OCI-LY1 (cell line): ENCODE measurements around the gene PRELID1.

ENCODE experiments used
- H2AFZ ChIP-seq: fragments of 200-600 bp; sonication (generic), shearing (Covaris generic); 2 replicates; pipeline ENCODE4 v1.6.0; 2014; ENCODE audit warnings: antibody characterized with exemption, mild to moderate bottlenecking, low read length
- H3F3A ChIP-seq: fragments of 200-600 bp; sonication (generic), shearing (Covaris generic); 2 replicates; pipeline ENCODE4 v1.6.0; 2014; ENCODE audit warnings: mild to moderate bottlenecking, antibody characterized with exemption, low read length, moderate library complexity; ENCODE audit not compliant: insufficient read depth
- H3K27ac ChIP-seq: fragments of 200-600 bp; sonication (generic); 2 replicates; pipeline ENCODE4 v1.5.1; 2014; ENCODE audit warnings: low read length, mixed run types, mild to moderate bottlenecking, low read depth; ENCODE audit not compliant: poor library complexity, severe bottlenecking
- H3K27me3 ChIP-seq: fragments of 200-600 bp; sonication (generic); 2 replicates; pipeline ENCODE4 v1.6.0; 2014; ENCODE audit warnings: antibody characterized with exemption, mild to moderate bottlenecking, low read length, moderate library complexity; ENCODE audit not compliant: insufficient read depth
- H3K36me3 ChIP-seq: fragments of 200-600 bp; sonication (generic); 2 replicates; pipeline ENCODE4 v1.6.1; 2014; ENCODE audit warnings: mild to moderate bottlenecking, antibody characterized with exemption, low read length, moderate library complexity, mixed read lengths; ENCODE audit not compliant: insufficient read depth
- H3K4me1 ChIP-seq: fragments of 200-600 bp; sonication (generic); 2 replicates; pipeline ENCODE4 v1.5.1; 2014; ENCODE audit warnings: mild to moderate bottlenecking, low read length, moderate library complexity; ENCODE audit not compliant: insufficient read depth, severe bottlenecking
- H3K4me2 ChIP-seq: fragments of 200-600 bp; sonication (generic), shearing (Covaris generic); 2 replicates; pipeline ENCODE4 v1.6.1; 2014; ENCODE audit warnings: low read length
- H3K4me3 ChIP-seq: fragments of 200-600 bp; sonication (generic); 2 replicates; pipeline ENCODE4 v1.5.1; 2014; ENCODE audit warnings: low read length, low read depth, mild to moderate bottlenecking, mixed read lengths; ENCODE audit not compliant: poor library complexity, severe bottlenecking
- H3K79me2 ChIP-seq: fragments of 200-600 bp; shearing (Covaris generic); 2 replicates; pipeline ENCODE4 v1.6.1; 2016; ENCODE audit warnings: mixed run types, low read length, mixed read lengths; ENCODE audit not compliant: insufficient read depth
- H3K9ac ChIP-seq: fragments of 200-600 bp; sonication (generic), shearing (Covaris generic); 2 replicates; pipeline ENCODE4 v1.6.1; 2014; ENCODE audit warnings: mild to moderate bottlenecking, low read length, mixed read lengths
- H3K9me2 ChIP-seq: fragments of 200-600 bp; sonication (generic), shearing (Covaris generic); 2 replicates; pipeline ENCODE4 v1.6.1; 2014; ENCODE audit warnings: low read depth, mild to moderate bottlenecking, low read length, mixed read lengths
- H3K9me3 ChIP-seq: fragments of 200-600 bp; shearing (Covaris generic); 2 replicates; pipeline ENCODE4 v1.6.1; 2014; ENCODE audit warnings: low read length, mixed read lengths
- H4K20me1 ChIP-seq: fragments of 200-600 bp; sonication (generic), shearing (Covaris generic); 2 replicates; pipeline ENCODE4 v1.6.0; 2016; ENCODE audit warnings: mild to moderate bottlenecking, low read length; ENCODE audit not compliant: insufficient read depth
- EZH2 ChIP-seq: fragments of 200-600 bp; sonication (generic), shearing (Covaris generic); IDR thresholded peaks from 2 replicates; pipeline ENCODE4 v1.8.0; 2017; ENCODE audit warnings: borderline replicate concordance, mixed run types, mild to moderate bottlenecking, antibody characterized with exemption, low read length, moderate library complexity, mixed read lengths
- TF ChIP-seq, protein P1 (sequence below): fragments of 200-600 bp; sonication (generic), shearing (Covaris generic); IDR thresholded peaks from 2 replicates; pipeline ENCODE4 v1.5.1; 2017; ENCODE audit warnings: mild to moderate bottlenecking, antibody characterized with exemption, low read length, moderate library complexity, mixed read lengths

Gene PRELID1

DNA sequence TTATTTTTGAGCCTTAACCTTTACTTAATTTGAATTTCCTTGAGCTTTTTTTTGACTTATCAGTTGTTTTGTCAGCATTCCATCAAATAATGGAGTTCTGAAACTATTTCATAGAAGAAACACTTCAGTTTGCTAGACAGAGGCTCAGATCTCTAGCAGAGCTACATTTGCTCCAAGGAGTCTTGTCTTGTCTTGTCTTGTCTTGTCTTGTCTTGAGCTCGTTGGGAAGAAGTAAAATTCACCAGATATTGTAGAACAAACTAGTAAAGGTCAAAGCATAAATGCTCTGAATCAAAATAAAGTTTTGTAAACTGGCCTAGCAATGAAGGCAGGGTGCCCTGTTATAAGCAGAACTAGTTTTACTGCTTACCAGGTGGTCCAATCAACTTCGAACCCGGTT is 33.6 kb upstream of the PRELID1 start:
- peaks cover 73% of the 10 kb centered on the region for H3K36me3 ChIP-seq
- TF ChIP-seq, protein P1, sequence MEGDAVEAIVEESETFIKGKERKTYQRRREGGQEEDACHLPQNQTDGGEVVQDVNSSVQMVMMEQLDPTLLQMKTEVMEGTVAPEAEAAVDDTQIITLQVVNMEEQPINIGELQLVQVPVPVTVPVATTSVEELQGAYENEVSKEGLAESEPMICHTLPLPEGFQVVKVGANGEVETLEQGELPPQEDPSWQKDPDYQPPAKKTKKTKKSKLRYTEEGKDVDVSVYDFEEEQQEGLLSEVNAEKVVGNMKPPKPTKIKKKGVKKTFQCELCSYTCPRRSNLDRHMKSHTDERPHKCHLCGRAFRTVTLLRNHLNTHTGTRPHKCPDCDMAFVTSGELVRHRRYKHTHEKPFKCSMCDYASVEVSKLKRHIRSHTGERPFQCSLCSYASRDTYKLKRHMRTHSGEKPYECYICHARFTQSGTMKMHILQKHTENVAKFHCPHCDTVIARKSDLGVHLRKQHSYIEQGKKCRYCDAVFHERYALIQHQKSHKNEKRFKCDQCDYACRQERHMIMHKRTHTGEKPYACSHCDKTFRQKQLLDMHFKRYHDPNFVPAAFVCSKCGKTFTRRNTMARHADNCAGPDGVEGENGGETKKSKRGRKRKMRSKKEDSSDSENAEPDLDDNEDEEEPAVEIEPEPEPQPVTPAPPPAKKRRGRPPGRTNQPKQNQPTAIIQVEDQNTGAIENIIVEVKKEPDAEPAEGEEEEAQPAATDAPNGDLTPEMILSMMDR, result no peak
- TF ChIP-seq EZH2, result no peak
- no peak overlapping the region for H3K27ac ChIP-seq
- H3K9ac ChIP-seq, result no peak overlapping the region
- H3K4me2 ChIP-seq, result no peak overlapping the region
- no peaks in the 10 kb centered on the region for H3K79me2 ChIP-seq
- no peak overlapping the region for H2AFZ ChIP-seq
- no peaks in the 10 kb centered on the region for H3K9me2 ChIP-seq
- H3F3A ChIP-seq, result no peaks in the 10 kb centered on the region
- H3K4me3 ChIP-seq, result no peak overlapping the region
- no peaks in the 10 kb centered on the region for H3K4me1 ChIP-seq
- no peaks in the 10 kb centered on the region for H3K27me3 ChIP-seq
- no peaks in the 10 kb centered on the region for H4K20me1 ChIP-seq
- no peaks in the 10 kb centered on the region for H3K9me3 ChIP-seq

DNA sequence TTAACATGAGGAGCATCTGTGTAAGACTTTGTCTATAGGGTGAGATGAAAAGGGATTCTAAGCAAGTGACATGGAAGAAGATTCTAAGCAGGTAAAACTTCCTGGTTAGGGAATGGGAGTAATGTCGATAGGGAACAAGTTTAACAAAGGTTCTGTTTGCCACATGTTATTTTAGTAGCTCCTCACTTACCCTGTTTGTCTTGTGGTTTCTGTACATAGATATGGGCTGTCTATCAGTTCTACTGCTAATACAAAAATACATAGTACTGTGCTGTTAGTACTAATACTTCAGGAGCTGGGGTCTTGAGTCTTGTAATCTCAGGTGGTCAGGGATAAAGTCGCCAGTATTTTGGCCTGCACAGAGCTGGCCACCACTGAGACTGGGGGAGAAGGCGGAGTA is 32.9 kb upstream of the PRELID1 start:
- Histone ChIP-seq H2AFZ (no peak overlapping the region), H3K9ac (no peak overlapping the region), H4K20me1 (no peaks in the 10 kb centered on the region), H3K4me3 (no peak overlapping the region), H3K4me2 (no peak overlapping the region), H3K27ac (no peak overlapping the region), H3F3A (no peaks in the 10 kb centered on the region), H3K27me3 (no peaks in the 10 kb centered on the region), H3K9me3 (no peaks in the 10 kb centered on the region), H3K79me2 (no peaks in the 10 kb centered on the region), H3K36me3 (peaks cover 71% of the 10 kb centered on the region), H3K9me2 (no peaks in the 10 kb centered on the region), H3K4me1 (no peaks in the 10 kb centered on the region)
- TF ChIP-seq EZH2, result no peak
- TF ChIP-seq, protein P1, result no peak

DNA sequence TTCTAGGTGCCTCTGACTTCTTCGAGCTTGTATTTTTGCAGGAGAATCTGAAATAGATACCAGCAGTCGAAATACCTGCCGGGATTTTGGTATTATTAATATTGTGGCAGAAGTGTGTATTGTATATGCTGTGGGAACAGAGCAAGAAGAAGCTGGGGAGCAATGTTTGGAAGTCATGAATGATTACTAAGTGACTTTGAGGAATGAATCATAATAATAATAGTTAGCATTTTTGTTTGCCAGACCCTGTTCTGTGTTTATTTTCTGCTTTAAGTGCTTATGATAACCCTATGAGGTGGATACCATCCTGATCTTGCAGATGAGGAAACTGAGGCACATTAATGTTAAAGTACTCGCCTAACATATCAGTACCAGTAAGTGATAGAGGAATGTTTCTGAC is 32.5 kb upstream of the PRELID1 start:
- Histone ChIP-seq H3K4me1 (no peaks in the 10 kb centered on the region), H4K20me1 (no peaks in the 10 kb centered on the region), H3K4me2 (no peak overlapping the region), H3K4me3 (no peak overlapping the region), H2AFZ (no peak overlapping the region), H3K9me2 (no peaks in the 10 kb centered on the region), H3F3A (no peaks in the 10 kb centered on the region), H3K9ac (no peak overlapping the region), H3K79me2 (no peaks in the 10 kb centered on the region), H3K27me3 (no peaks in the 10 kb centered on the region), H3K9me3 (no peaks in the 10 kb centered on the region), H3K27ac (no peak overlapping the region), H3K36me3 (peaks cover 71% of the 10 kb centered on the region)
- TF ChIP-seq, protein P1, result no peak
- TF ChIP-seq EZH2, result no peak
